Measurements from ENCODE around the gene PIAS3.

GRCh38 chr1:145858238-145858900, 512 bp downstream of the PIAS3 start:
- no peak for TF ChIP-seq MYC (IDR thresholded peaks at IDR 0.05; ENCODE audit: low read depth, low read length)
- TF ChIP-seq POLR2AphosphoS5 (IDR thresholded peaks at IDR 0.05; ENCODE audit: insufficient read depth, low read depth, low read length): no peak
